AG10803 (cell line): ENCODE data around the gene LRRC36.

ENCODE experiments used
- DNase-seq: peaks from one replicate; pipeline ENCODE4 v3.0.0; 2010; ENCODE audit warnings: low read depth
- H3K4me3 ChIP-seq: 2 replicates; pipeline ENCODE4 v1.5.1; 2011; ENCODE audit warnings: mild to moderate bottlenecking, low read length, control low read depth
- TF ChIP-seq, protein P1 (sequence below): conservative IDR thresholded peaks from 2 replicates; pipeline ENCODE4 v1.5.1; 2011; ENCODE audit warnings: mild to moderate bottlenecking, low read length, control low read depth, inconsistent platforms

LRRC36 gene

GRCh38 chr16:67384778-67385510, 58.3 kb downstream of the LRRC36 start:
- TF ChIP-seq, protein P1, sequence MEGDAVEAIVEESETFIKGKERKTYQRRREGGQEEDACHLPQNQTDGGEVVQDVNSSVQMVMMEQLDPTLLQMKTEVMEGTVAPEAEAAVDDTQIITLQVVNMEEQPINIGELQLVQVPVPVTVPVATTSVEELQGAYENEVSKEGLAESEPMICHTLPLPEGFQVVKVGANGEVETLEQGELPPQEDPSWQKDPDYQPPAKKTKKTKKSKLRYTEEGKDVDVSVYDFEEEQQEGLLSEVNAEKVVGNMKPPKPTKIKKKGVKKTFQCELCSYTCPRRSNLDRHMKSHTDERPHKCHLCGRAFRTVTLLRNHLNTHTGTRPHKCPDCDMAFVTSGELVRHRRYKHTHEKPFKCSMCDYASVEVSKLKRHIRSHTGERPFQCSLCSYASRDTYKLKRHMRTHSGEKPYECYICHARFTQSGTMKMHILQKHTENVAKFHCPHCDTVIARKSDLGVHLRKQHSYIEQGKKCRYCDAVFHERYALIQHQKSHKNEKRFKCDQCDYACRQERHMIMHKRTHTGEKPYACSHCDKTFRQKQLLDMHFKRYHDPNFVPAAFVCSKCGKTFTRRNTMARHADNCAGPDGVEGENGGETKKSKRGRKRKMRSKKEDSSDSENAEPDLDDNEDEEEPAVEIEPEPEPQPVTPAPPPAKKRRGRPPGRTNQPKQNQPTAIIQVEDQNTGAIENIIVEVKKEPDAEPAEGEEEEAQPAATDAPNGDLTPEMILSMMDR = no peak
- no peak for DNase-seq
- H3K4me3 ChIP-seq = no peak overlapping the region

GRCh38 chr16:67386861-67387455, 60.3 kb downstream of the LRRC36 start:
- TF ChIP-seq, protein P1 = no peak
- H3K4me3 ChIP-seq = no peak overlapping the region
- no peak for DNase-seq

DNA sequence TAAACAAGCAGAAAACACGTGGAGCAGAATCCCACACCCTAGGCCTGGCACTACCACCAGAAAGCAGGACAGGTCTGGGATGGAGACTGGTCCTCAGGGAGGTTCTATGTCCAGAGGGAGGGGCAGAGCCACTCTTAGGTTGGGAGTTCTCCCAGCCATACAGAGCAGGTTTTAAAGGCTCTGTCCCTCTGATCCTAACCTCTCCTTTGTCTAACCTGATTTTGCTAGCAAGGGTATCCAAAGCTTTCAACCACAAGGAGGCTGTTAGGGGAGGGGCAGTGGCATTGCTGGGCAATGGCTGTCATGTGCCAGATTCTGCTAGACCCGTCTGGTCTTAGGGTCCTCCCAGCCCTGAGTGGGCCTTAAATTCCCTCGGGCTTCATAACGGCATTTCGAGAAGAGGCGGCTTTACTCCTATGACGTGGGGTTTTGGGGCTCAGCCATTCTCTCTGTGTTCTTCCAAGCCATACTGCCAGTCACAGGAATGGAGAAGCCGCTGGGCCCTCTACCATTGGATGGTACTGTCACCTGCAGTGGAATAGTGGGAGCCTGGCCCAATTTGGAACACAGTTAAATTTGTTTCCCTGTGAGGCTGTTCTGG, 61.0 kb downstream of the LRRC36 start:
- TF ChIP-seq, protein P1 = no peak
- DNase-seq = no peak

GRCh38 chr16:67388191-67388590, 61.6 kb downstream of the LRRC36 start:
- H3K4me3 ChIP-seq = no peak overlapping the region
- TF ChIP-seq, protein P1 = no peak
- DNase-seq = no peak

More for the DNA sequence above, 61.0 kb downstream of the LRRC36 start:
- no peak overlapping the region for H3K4me3 ChIP-seq

GRCh38 chr16:67388591-67388990, 62.0 kb downstream of the LRRC36 start:
- H3K4me3 ChIP-seq = no peak overlapping the region
- DNase-seq = no peak
- TF ChIP-seq, protein P1 = no peak

DNA sequence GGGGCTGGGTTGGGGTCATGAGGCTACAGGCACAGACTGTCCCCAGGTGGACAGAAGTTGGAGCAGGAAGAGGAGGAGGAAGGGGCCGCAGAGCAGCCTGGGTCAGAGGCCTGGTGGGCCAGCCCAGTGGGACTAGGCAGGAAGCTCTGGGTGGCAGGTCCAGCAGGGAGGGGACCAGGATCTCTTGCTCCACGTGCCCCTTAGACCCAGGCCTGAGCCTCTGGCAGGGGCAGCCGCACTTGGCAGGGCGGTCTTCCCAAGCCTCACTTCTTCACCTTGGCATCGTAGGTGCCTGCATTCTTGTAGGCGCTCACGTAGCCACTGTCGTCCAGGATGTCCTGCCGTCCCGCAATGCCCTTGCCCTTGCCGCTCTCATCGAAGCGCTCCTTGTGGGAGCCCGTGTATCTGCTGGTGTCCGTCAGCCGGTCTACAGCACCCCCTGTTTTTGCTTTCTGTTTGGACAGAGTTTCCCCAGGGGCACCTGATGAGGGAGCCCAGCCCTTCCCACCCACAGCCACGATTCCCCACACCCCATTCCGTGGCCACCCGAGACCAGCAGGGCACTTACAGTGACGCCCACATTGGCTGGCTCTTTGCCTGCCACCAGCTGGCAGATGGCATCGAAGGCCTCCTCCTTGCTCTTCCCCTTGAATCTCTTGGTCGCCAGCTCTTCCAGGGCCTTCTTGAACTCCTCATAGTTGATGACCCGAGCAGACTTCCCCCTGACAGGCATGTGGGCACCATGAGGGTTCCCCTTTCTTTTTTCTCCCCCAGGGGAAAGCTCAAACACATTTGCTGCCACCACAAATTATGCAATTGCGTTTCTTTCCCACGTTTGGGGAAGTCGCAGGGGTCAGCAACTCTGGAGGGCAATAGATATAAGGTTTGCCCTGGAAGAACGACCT, 63.5 kb downstream of the LRRC36 start:
- DNase-seq = no peak
- TF ChIP-seq, protein P1 = no peak
- no peak overlapping the region for H3K4me3 ChIP-seq
